ENCODE results near the gene BCS1L. TPM values are rescaled to one million over a fixed set of nuclear protein-coding genes. Genes with fewer than 3 reads are reported as not detected.

BCS1L gene
- 44.9 and 46.7 TPM in 2 replicates for total RNA-seq

GRCh38 chr2:218659258-218659987 lies at the start of gene BCS1L, which contains the start of gene ZNF142:
Gene BCS1L (plus strand): TSS chr2:218659683. CDS start chr2:218660988, 1,305 bp downstream.
Gene ZNF142 (minus strand): TSS chr2:218659623. CDS start chr2:218656429, 3,194 bp downstream.

GRCh38 chr2:218671654-218672566 lies 12.4 kb downstream of the BCS1L start, which contains the start of the genes RNF25 and STK36:
Gene RNF25 (minus strand): TSS chr2:218672002. CDS start chr2:218671970, 32 bp downstream.
Gene STK36 (plus strand): TSS chr2:218672086. CDS start chr2:218672830, 744 bp downstream.

GRCh38 chr2:218710687-218711549 lies 51.4 kb downstream of the BCS1L start, which contains the start of gene TTLL4:
Gene TTLL4 (plus strand): TSS chr2:218710835. CDS start chr2:218737677, 26,842 bp downstream.

Other genes with a start within 250 kb of the BCS1L start
- gene VIL1, start 240.6 kb upstream of the BCS1L start, total RNA-seq = not detected in 2 replicates
- 21.1 and 21.3 TPM in 2 replicates for gene USP37, start 91.3 kb upstream of the BCS1L start, total RNA-seq
- 87.9 and 115 TPM in 2 replicates for gene CNOT9, start 90.8 kb upstream of the BCS1L start, total RNA-seq
- 0.79 and 2.3 TPM in 2 replicates for gene PLCD4, start 51.8 kb upstream of the BCS1L start, total RNA-seq
- 21.4 and 24.7 TPM in 2 replicates for gene ZNF142, start 60 bp upstream of the BCS1L start, total RNA-seq
- gene RNF25, start 12.3 kb downstream of the BCS1L start, total RNA-seq = 20.3 and 24.2 TPM in 2 replicates
- 23.5 and 24.8 TPM in 2 replicates for gene STK36, start 12.4 kb downstream of the BCS1L start, total RNA-seq
- gene TTLL4, start 51.2 kb downstream of the BCS1L start, total RNA-seq = 18.9 and 21.8 TPM in 2 replicates
- gene CYP27A1, start 122.5 kb downstream of the BCS1L start, total RNA-seq = 4.1 and 6.4 TPM in 2 replicates
- gene PRKAG3, start 172.1 kb downstream of the BCS1L start, total RNA-seq = not detected in 2 replicates
- not detected in 2 replicates for gene WNT6, start 200.1 kb downstream of the BCS1L start, total RNA-seq
- 0.07 TPM in 1 of 2 replicates, not detected in the other for gene WNT10A, start 221.2 kb downstream of the BCS1L start, total RNA-seq